ENCODE measurements around the gene SEC23A.
"Not testable (repeated sequence)": the region's sequence is repeated elsewhere in the genome, so short reads cannot be mapped to it uniquely, and the experiment has no call there.

The SEC23A gene

GRCh38 chr14:39091716-39092115 lies 11.3 kb downstream of the SEC23A start:
- no CpG with 5 or more reads among the region's 1 CpG for WGBS, 2 experiments (ENCODE audit: insufficient coverage in 2 of 2)
- Histone ChIP-seq H3K27ac (ENCODE audit: low read depth, low read length, severe bottlenecking) (no peak overlapping the region), H3K36me3 (ENCODE audit: control insufficient read depth, insufficient read depth, low read length) (peaks cover 81% of the 10 kb centered on the region)

GRCh38 chr14:39090548-39091111 lies 12.4 kb downstream of the SEC23A start:
- Histone ChIP-seq H3K9me3 (ENCODE audit: control insufficient read depth, low read length) (no peaks in the 10 kb centered on the region), H3K4me3 (ENCODE audit: extremely low read depth, insufficient read depth, low read length, poor library complexity, severe bottlenecking) (no peak overlapping the region), H3K27ac (ENCODE audit: low read depth, low read length, severe bottlenecking) (no peak overlapping the region), H3K4me1 (ENCODE audit: control insufficient read depth, insufficient read depth, low read length, poor library complexity, severe bottlenecking) (no peaks in the 10 kb centered on the region), H3K36me3 (ENCODE audit: control insufficient read depth, insufficient read depth, low read length) (peaks cover 83% of the 10 kb centered on the region)
- WGBS, 2 experiments (ENCODE audit: insufficient coverage in 2 of 2): 100% methylated on average over 2 to 3 of the region's 4 CpGs

More at GRCh38 chr14:39091716-39092115, 11.3 kb downstream of the SEC23A start:
- Histone ChIP-seq H3K9me3 (ENCODE audit: control insufficient read depth, low read length) (no peaks in the 10 kb centered on the region), H3K4me3 (ENCODE audit: extremely low read depth, insufficient read depth, low read length, poor library complexity, severe bottlenecking) (no peak overlapping the region), H3K4me1 (ENCODE audit: control insufficient read depth, insufficient read depth, low read length, poor library complexity, severe bottlenecking) (no peaks in the 10 kb centered on the region)

- Histone ChIP-seq H3K36me3 (ENCODE audit: control insufficient read depth, insufficient read depth, low read length) (peaks cover 85% of the 10 kb centered on the region), H3K27ac (ENCODE audit: low read depth, low read length, severe bottlenecking) (no peak overlapping the region), H3K4me1 (ENCODE audit: control insufficient read depth, insufficient read depth, low read length, poor library complexity, severe bottlenecking) (no peaks in the 10 kb centered on the region), H3K4me3 (ENCODE audit: extremely low read depth, insufficient read depth, low read length, poor library complexity, severe bottlenecking) (no peak overlapping the region), H3K9me3 (ENCODE audit: control insufficient read depth, low read length) (no peaks in the 10 kb centered on the region)
- WGBS, 2 experiments (ENCODE audit: insufficient coverage in 2 of 2): no CpG with 5 or more reads among the region's 2 CpGs
Observed at GRCh38 chr14:39087493-39087892, 15.5 kb downstream of the SEC23A start.

GRCh38 chr14:39085933-39086332 lies 17.1 kb downstream of the SEC23A start:
- no peaks in the 10 kb centered on the region for H3K4me1 ChIP-seq (ENCODE audit: control insufficient read depth, insufficient read depth, low read length, poor library complexity, severe bottlenecking)
- H3K9me3 ChIP-seq (ENCODE audit: control insufficient read depth, low read length): no peaks in the 10 kb centered on the region
- WGBS, 2 experiments (ENCODE audit: insufficient coverage in 2 of 2): 60 to 87% methylated on average over 1 to 3 of the region's 7 CpGs
- no peak overlapping the region for H3K27ac ChIP-seq (ENCODE audit: low read depth, low read length, severe bottlenecking)
- H3K4me3 ChIP-seq (ENCODE audit: extremely low read depth, insufficient read depth, low read length, poor library complexity, severe bottlenecking): no peak overlapping the region
- H3K36me3 ChIP-seq (ENCODE audit: control insufficient read depth, insufficient read depth, low read length): peaks cover 81% of the 10 kb centered on the region

- Histone ChIP-seq H3K27ac (ENCODE audit: low read depth, low read length, severe bottlenecking) (no peak overlapping the region), H3K36me3 (ENCODE audit: control insufficient read depth, insufficient read depth, low read length) (peaks cover 76% of the 10 kb centered on the region), H3K9me3 (ENCODE audit: control insufficient read depth, low read length) (no peaks in the 10 kb centered on the region), H3K4me1 (ENCODE audit: control insufficient read depth, insufficient read depth, low read length, poor library complexity, severe bottlenecking) (no peaks in the 10 kb centered on the region), H3K4me3 (ENCODE audit: extremely low read depth, insufficient read depth, low read length, poor library complexity, severe bottlenecking) (no peak overlapping the region)
- WGBS, 2 experiments (ENCODE audit: insufficient coverage in 2 of 2): 46 to 64% methylated on average over 2 to 4 of the region's 5 CpGs
Observed at GRCh38 chr14:39083127-39083526, 19.9 kb downstream of the SEC23A start.

- Histone ChIP-seq H3K4me3 (ENCODE audit: extremely low read depth, insufficient read depth, low read length, poor library complexity, severe bottlenecking) (no peak overlapping the region), H3K9me3 (ENCODE audit: control insufficient read depth, low read length) (no peaks in the 10 kb centered on the region), H3K36me3 (ENCODE audit: control insufficient read depth, insufficient read depth, low read length) (peaks cover 80% of the 10 kb centered on the region), H3K4me1 (ENCODE audit: control insufficient read depth, insufficient read depth, low read length, poor library complexity, severe bottlenecking) (no peaks in the 10 kb centered on the region), H3K27ac (ENCODE audit: low read depth, low read length, severe bottlenecking) (no peak overlapping the region)
- WGBS, 2 experiments (ENCODE audit: insufficient coverage in 2 of 2): 80% methylated on average over 1 of the region's 1 CpG; no CpG with 5 or more reads in 1 of the 2 experiments
Observed at GRCh38 chr14:39080886-39081285, 22.1 kb downstream of the SEC23A start.

GRCh38 chr14:39071096-39071495 lies 31.9 kb downstream of the SEC23A start:
- 86 to 100% methylated on average over 2 of the region's 2 CpGs for WGBS, 2 experiments (ENCODE audit: insufficient coverage in 2 of 2)
- Histone ChIP-seq H3K9me3 (ENCODE audit: control insufficient read depth, low read length) (no peaks in the 10 kb centered on the region), H3K27ac (ENCODE audit: low read depth, low read length, severe bottlenecking) (no peak overlapping the region), H3K4me1 (ENCODE audit: control insufficient read depth, insufficient read depth, low read length, poor library complexity, severe bottlenecking) (no peaks in the 10 kb centered on the region), H3K4me3 (ENCODE audit: extremely low read depth, insufficient read depth, low read length, poor library complexity, severe bottlenecking) (no peak overlapping the region), H3K36me3 (ENCODE audit: control insufficient read depth, insufficient read depth, low read length) (peaks cover 81% of the 10 kb centered on the region)

GRCh38 chr14:39069923-39070322 lies 33.1 kb downstream of the SEC23A start:
- WGBS, 2 experiments (ENCODE audit: insufficient coverage in 2 of 2): 90 to 95% methylated on average over 3 to 4 of the region's 5 CpGs
- Histone ChIP-seq H3K9me3 (ENCODE audit: control insufficient read depth, low read length) (no peaks in the 10 kb centered on the region), H3K27ac (ENCODE audit: low read depth, low read length, severe bottlenecking) (no peak overlapping the region), H3K4me1 (ENCODE audit: control insufficient read depth, insufficient read depth, low read length, poor library complexity, severe bottlenecking) (no peaks in the 10 kb centered on the region), H3K36me3 (ENCODE audit: control insufficient read depth, insufficient read depth, low read length) (peaks cover 85% of the 10 kb centered on the region), H3K4me3 (ENCODE audit: extremely low read depth, insufficient read depth, low read length, poor library complexity, severe bottlenecking) (no peak overlapping the region)

- not testable (repeated sequence) for H3K27ac ChIP-seq (ENCODE audit: low read depth, low read length, severe bottlenecking); H3K9me3 ChIP-seq (ENCODE audit: control insufficient read depth, low read length); H3K4me1 ChIP-seq (ENCODE audit: control insufficient read depth, insufficient read depth, low read length, poor library complexity, severe bottlenecking); H3K4me3 ChIP-seq (ENCODE audit: extremely low read depth, insufficient read depth, low read length, poor library complexity, severe bottlenecking)
- WGBS, 2 experiments (ENCODE audit: insufficient coverage in 2 of 2): 89 to 96% methylated on average over 6 of the region's 7 CpGs
- peaks cover 86% of the 10 kb centered on the region for H3K36me3 ChIP-seq (ENCODE audit: control insufficient read depth, insufficient read depth, low read length)
Observed at GRCh38 chr14:39069169-39069805, 33.7 kb downstream of the SEC23A start.

- no peak overlapping the region for H3K4me3 ChIP-seq (ENCODE audit: extremely low read depth, insufficient read depth, low read length, poor library complexity, severe bottlenecking)
- H3K27ac ChIP-seq (ENCODE audit: low read depth, low read length, severe bottlenecking): no peak overlapping the region
- H3K4me1 ChIP-seq (ENCODE audit: control insufficient read depth, insufficient read depth, low read length, poor library complexity, severe bottlenecking): no peaks in the 10 kb centered on the region
- peaks cover 18% of the 10 kb centered on the region for H3K9me3 ChIP-seq (ENCODE audit: control insufficient read depth, low read length)
- WGBS, 2 experiments (ENCODE audit: insufficient coverage in 2 of 2): no CpG with 5 or more reads among the region's 4 CpGs
- peaks cover 82% of the 10 kb centered on the region for H3K36me3 ChIP-seq (ENCODE audit: control insufficient read depth, insufficient read depth, low read length)
Observed at GRCh38 chr14:39060818-39061437, 42.1 kb downstream of the SEC23A start.
